ENCODE measurements around the gene ERCC6.

DNA sequence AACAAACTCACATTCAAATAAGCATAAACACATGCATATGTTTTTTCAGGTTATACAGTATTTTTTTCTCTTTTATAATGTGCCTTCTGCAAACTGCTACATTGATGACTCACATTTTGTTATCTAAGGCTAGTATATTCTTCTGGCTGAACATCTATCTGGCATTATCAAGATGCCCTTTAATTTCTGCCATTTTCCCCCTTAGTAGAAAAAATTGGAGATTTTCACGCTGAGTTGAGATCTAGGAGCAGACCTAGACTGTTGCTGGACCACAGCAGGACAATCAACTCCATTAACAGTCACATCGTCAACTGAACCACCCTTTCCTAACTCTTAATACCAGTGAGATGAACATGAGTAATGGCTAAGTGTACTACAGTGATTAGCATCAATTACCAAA, 41.6 kb downstream of the ERCC6 start:
- TF ChIP-seq, protein P1, sequence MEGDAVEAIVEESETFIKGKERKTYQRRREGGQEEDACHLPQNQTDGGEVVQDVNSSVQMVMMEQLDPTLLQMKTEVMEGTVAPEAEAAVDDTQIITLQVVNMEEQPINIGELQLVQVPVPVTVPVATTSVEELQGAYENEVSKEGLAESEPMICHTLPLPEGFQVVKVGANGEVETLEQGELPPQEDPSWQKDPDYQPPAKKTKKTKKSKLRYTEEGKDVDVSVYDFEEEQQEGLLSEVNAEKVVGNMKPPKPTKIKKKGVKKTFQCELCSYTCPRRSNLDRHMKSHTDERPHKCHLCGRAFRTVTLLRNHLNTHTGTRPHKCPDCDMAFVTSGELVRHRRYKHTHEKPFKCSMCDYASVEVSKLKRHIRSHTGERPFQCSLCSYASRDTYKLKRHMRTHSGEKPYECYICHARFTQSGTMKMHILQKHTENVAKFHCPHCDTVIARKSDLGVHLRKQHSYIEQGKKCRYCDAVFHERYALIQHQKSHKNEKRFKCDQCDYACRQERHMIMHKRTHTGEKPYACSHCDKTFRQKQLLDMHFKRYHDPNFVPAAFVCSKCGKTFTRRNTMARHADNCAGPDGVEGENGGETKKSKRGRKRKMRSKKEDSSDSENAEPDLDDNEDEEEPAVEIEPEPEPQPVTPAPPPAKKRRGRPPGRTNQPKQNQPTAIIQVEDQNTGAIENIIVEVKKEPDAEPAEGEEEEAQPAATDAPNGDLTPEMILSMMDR (IDR thresholded peaks at IDR 0.05) = no peak
- no peak for TF ChIP-seq POLR2AphosphoS5 (IDR thresholded peaks at IDR 0.05)
- TF ChIP-seq POLR2A (IDR thresholded peaks at IDR 0.05) = no peak

Measured in sigmoid colon (tissue), 4 donors.